Calu3 (cell line): ENCODE measurements around the gene MMP2. TPM values are rescaled to one million over a fixed set of nuclear protein-coding genes. Genes with fewer than 3 reads are reported as not detected.

ENCODE experiments used
- BruUV-seq: library from RNA; stranded (reverse); fragments of 400-500 nt; replicated peaks from 2 replicates; lab custom pipeline; 2021; lab: Mats Ljungman, UMichigan
- CTCF ChIA-PET: fragments of 300-600 bp; sonication (Branson Sonifier 250); formaldehyde crosslinking; loops from one replicate; lab custom pipeline; 2022; ENCODE audit warnings: antibody characterized with exemption; lab: Charles Lee
- DNase-seq: peaks from one replicate; pipeline ENCODE4 v3.0.0; 2022
- H3K27ac Mint-ChIP-seq: one replicate; pipeline ENCODE4 v1.8.0; 2022; ENCODE audit warnings: mixed read lengths; ENCODE audit not compliant: unreplicated experiment
- H3K27me3 Mint-ChIP-seq: one replicate; pipeline ENCODE4 v1.8.0; 2022; ENCODE audit warnings: mixed read lengths; ENCODE audit not compliant: unreplicated experiment
- H3K36me3 Mint-ChIP-seq: one replicate; pipeline ENCODE4 v1.8.0; 2022; ENCODE audit warnings: mild to moderate bottlenecking, moderate library complexity, mixed read lengths; ENCODE audit not compliant: insufficient read depth, unreplicated experiment
- H3K4me1 Mint-ChIP-seq: one replicate; pipeline ENCODE4 v1.8.0; 2022; ENCODE audit warnings: mild to moderate bottlenecking, low read depth, mixed read lengths; ENCODE audit not compliant: unreplicated experiment
- H3K4me3 Mint-ChIP-seq: one replicate; pipeline ENCODE4 v1.8.0; 2022; ENCODE audit warnings: mild to moderate bottlenecking, low read depth, moderate library complexity, mixed read lengths; ENCODE audit not compliant: unreplicated experiment
- H3K9me3 Mint-ChIP-seq: one replicate; pipeline ENCODE4 v1.8.0; 2022; ENCODE audit warnings: low read depth, mixed read lengths; ENCODE audit not compliant: unreplicated experiment
- intact Hi-C: fragments of 100-400 bp; cut with micrococcal nuclease; formaldehyde crosslinking; loops from one replicate; pipeline ENCODE4 v1.10.0; 2022; ENCODE audit not compliant: unreplicated experiment
- total RNA-seq: library from RNA; stranded (reverse); gene quantifications from 2 replicates; pipeline ENCODE4 v1.2.3, GENCODE V29; 2022
- TF ChIP-seq, protein P1 (sequence below): fragments of 200-600 bp; IDR thresholded peaks from one replicate; pipeline ENCODE4 v1.8.0; 2022; ENCODE audit warnings: antibody characterized with exemption; ENCODE audit not compliant: unreplicated experiment

Gene MMP2
- total RNA-seq, 1 experiment from 2014 or later: not detected

DNA sequence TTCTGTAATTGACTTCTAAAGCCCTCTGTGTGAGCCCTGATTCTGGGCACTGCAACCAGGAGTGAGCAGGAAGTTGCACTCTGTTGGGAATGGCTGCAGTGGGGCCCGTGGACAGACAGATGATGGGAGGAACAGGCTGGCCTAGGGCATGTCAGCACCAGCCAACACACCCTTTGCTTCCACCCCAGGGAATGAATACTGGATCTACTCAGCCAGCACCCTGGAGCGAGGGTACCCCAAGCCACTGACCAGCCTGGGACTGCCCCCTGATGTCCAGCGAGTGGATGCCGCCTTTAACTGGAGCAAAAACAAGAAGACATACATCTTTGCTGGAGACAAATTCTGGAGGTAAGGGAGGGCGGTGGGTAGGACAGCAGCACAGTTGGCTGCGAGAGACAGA, 19.1 kb downstream of the MMP2 start:
- DNase-seq: no peak
- TF ChIP-seq, protein P1, sequence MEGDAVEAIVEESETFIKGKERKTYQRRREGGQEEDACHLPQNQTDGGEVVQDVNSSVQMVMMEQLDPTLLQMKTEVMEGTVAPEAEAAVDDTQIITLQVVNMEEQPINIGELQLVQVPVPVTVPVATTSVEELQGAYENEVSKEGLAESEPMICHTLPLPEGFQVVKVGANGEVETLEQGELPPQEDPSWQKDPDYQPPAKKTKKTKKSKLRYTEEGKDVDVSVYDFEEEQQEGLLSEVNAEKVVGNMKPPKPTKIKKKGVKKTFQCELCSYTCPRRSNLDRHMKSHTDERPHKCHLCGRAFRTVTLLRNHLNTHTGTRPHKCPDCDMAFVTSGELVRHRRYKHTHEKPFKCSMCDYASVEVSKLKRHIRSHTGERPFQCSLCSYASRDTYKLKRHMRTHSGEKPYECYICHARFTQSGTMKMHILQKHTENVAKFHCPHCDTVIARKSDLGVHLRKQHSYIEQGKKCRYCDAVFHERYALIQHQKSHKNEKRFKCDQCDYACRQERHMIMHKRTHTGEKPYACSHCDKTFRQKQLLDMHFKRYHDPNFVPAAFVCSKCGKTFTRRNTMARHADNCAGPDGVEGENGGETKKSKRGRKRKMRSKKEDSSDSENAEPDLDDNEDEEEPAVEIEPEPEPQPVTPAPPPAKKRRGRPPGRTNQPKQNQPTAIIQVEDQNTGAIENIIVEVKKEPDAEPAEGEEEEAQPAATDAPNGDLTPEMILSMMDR: no peak
- no peaks in the 10 kb centered on the region for H3K36me3 Mint-ChIP-seq
- peaks cover 38% of the 10 kb centered on the region for H3K4me1 Mint-ChIP-seq
- no peaks in the 10 kb centered on the region for H3K27me3 Mint-ChIP-seq
- BruUV-seq: no TSS peak
- H3K9me3 Mint-ChIP-seq: no peaks in the 10 kb centered on the region
- intact Hi-C loops: no loop called here
- H3K4me3 Mint-ChIP-seq: no peak overlapping the region
- no peak overlapping the region for H3K27ac Mint-ChIP-seq
- CTCF ChIA-PET: no interaction called here

DNA sequence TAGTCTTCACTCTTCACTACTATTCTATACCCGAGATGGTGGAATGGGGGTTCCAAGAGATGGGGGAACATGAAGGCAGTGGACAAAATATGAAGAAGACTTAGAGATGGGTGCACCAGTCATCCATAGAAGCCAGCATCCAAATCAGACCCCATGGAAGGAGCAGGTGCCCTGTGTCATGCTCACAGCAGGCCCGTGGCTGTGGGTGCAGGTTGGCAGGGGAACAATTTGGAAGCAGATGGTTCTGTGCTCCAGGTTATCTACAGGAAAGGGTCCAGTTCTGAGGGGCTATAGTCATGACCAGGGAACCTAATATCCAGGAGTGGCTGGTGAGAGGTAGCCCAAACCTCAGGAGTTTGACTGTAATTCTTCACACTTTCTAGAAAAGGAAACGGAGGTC, 20.3 kb downstream of the MMP2 start:
- no peaks in the 10 kb centered on the region for H3K36me3 Mint-ChIP-seq
- no peak overlapping the region for H3K4me3 Mint-ChIP-seq
- intact Hi-C loops: no loop called here
- CTCF ChIA-PET: interaction anchor here (1.0 kb wide), 1 partner anchor 33 kb away, joined by 3 read pairs; no protein-coding TSS in a partner anchor
- H3K27me3 Mint-ChIP-seq: no peaks in the 10 kb centered on the region
- TF ChIP-seq, protein P1: no peak
- BruUV-seq: no TSS peak
- no peak for DNase-seq
- H3K9me3 Mint-ChIP-seq: no peaks in the 10 kb centered on the region
- peak overlapping the region; percentile 1 for H3K27ac Mint-ChIP-seq
- H3K4me1 Mint-ChIP-seq: peaks cover 43% of the 10 kb centered on the region

DNA sequence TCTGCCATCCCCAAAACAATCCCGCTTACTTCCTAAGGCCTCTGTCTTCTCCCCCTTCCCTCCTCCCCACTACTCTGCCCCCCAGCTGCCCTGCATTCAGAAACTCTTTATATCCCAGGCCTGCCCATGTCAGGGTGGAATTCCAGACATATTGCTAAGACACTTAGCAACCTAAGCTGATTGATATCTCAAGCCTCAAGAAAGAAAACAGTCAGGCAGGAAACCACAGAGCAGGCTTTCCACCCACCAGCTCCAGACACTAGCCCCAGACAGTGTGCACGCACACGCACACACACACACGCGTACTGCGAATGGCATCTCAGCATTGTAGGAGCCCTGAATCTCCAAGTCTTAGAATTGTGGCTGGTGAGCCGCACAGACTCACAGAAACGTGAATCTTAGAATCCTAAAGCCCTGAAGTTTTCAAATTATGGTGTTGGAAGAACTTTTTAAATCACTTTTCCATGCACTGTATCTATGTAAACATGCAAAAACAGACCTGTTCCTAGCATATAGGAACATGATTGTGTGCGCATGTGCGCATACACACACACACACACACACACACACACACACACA, 21.0 kb downstream of the MMP2 start:
- intact Hi-C loops: no loop called here

DNA sequence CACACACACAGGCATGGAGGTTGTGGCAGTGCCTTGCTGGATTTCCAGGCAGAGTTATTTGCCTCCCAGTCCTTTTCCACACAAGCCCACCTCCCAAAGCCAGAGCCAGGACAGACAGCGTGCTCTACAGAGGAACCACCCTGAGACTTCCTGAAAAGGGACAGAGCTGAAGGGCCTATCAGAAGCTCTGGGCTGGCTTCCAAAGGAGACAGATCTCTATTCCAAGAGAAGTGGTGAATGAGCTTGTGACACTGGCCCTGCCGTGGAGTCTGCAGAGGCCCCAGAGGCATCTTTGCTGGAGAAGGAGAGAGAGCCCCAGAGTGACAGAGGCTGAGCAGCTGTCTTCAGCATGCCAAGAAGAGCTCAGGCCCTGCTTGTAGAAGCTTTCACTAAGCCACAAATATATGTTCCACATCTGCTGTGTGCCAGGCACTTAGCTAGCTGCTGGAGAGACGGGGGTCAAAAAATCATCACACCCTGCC, 21.6 kb downstream of the MMP2 start:
- CTCF ChIA-PET: interaction anchor here (1.2 to 1.7 kb wide), 4 partner anchors 9 to 201 kb away, joined by 3 to 7 read pairs (median 4); no protein-coding TSS in a partner anchor
- Mint-ChIP-seq H3K9me3 (no peaks in the 10 kb centered on the region), H3K27me3 (no peaks in the 10 kb centered on the region), H3K4me3 (no peak overlapping the region), H3K27ac (peak overlapping the region; percentile 1), H3K4me1 (peaks cover 43% of the 10 kb centered on the region), H3K36me3 (no peaks in the 10 kb centered on the region)
- DNase-seq: no peak
- intact Hi-C loops: no loop called here
- BruUV-seq: no TSS peak
- TF ChIP-seq, protein P1: no peak

More for the DNA sequence above, 21.0 kb downstream of the MMP2 start:
- Mint-ChIP-seq H3K4me3 (no peak overlapping the region), H3K4me1 (peaks cover 43% of the 10 kb centered on the region), H3K27ac (peak overlapping the region; percentile 1), H3K36me3 (no peaks in the 10 kb centered on the region), H3K27me3 (no peaks in the 10 kb centered on the region), H3K9me3 (no peaks in the 10 kb centered on the region)
- TF ChIP-seq, protein P1: no peak
- no TSS peak for BruUV-seq
- DNase-seq: peak; percentile 56
- CTCF ChIA-PET: interaction anchor here (0.7 to 1.3 kb wide), 5 partner anchors 10 to 1755 kb away, joined by 3 to 9 read pairs (median 3); no protein-coding TSS in a partner anchor
